Activated naive CD8-positive, alpha-beta T cell (primary cell): ENCODE results near the gene MOK.
"Not testable (repeated sequence)": the region's sequence is repeated elsewhere in the genome, so short reads cannot be mapped to it uniquely, and the experiment has no call there.

ENCODE experiments used
- H3K27ac Mint-ChIP-seq: one replicate; pipeline ENCODE4 v1.8.0; 2021; ENCODE audit warnings: mixed read lengths
- H3K27me3 Mint-ChIP-seq: one replicate; pipeline ENCODE4 v1.8.0; 2021; ENCODE audit warnings: mixed read lengths
- H3K36me3 Mint-ChIP-seq: one replicate; pipeline ENCODE4 v1.8.0; 2021; ENCODE audit warnings: mixed read lengths
- H3K4me1 Mint-ChIP-seq: one replicate; pipeline ENCODE4 v1.8.0; 2021; ENCODE audit warnings: low read depth, mixed read lengths
- H3K4me3 Mint-ChIP-seq: one replicate; pipeline ENCODE4 v1.8.0; 2021; ENCODE audit warnings: mild to moderate bottlenecking, mixed read lengths
- H3K9me3 Mint-ChIP-seq: one replicate; pipeline ENCODE4 v1.8.0; 2021; ENCODE audit warnings: low read depth, mixed read lengths

Gene MOK

GRCh38 chr14:102304611-102305506 is at the start of gene MOK:
Gene MOK (minus strand): TSS chr14:102305164. CDS start chr14:102304968, 196 bp downstream.
- Mint-ChIP-seq H3K27me3 (no peaks in the 10 kb centered on the region), H3K4me1 (peaks cover 11% of the 10 kb centered on the region), H3K4me3 (peak within 1 kb of the TSS; percentile 97), H3K27ac (peak within 1 kb of the TSS; percentile 87), H3K36me3 (no peaks in the 10 kb centered on the region), H3K9me3 (no peaks in the 10 kb centered on the region)

GRCh38 chr14:102353126-102353619 is 48.2 kb upstream of the MOK start:
- Mint-ChIP-seq H3K9me3 (no peaks in the 10 kb centered on the region), H3K27me3 (no peaks in the 10 kb centered on the region), H3K27ac (no peak overlapping the region), H3K4me1 (peaks cover 6% of the 10 kb centered on the region), H3K4me3 (no peak overlapping the region), H3K36me3 (peaks cover 17% of the 10 kb centered on the region)

- peaks cover 11% of the 10 kb centered on the region for H3K36me3 Mint-ChIP-seq
- H3K9me3 Mint-ChIP-seq: no peaks in the 10 kb centered on the region
- H3K4me3 Mint-ChIP-seq: no peak overlapping the region
- no peak overlapping the region for H3K27ac Mint-ChIP-seq
- no peaks in the 10 kb centered on the region for H3K27me3 Mint-ChIP-seq
- peaks cover 4% of the 10 kb centered on the region for H3K4me1 Mint-ChIP-seq
Measured at GRCh38 chr14:102352213-102352612, 47.2 kb upstream of the MOK start.

- H3K4me3 Mint-ChIP-seq, H3K27me3 Mint-ChIP-seq, H3K9me3 Mint-ChIP-seq, H3K27ac Mint-ChIP-seq, H3K4me1 Mint-ChIP-seq, H3K36me3 Mint-ChIP-seq: not testable (repeated sequence)
Measured at GRCh38 chr14:102351593-102351992, 46.6 kb upstream of the MOK start.

- peaks cover 4% of the 10 kb centered on the region for H3K4me1 Mint-ChIP-seq
- peaks cover 8% of the 10 kb centered on the region for H3K36me3 Mint-ChIP-seq
- H3K27me3 Mint-ChIP-seq: no peaks in the 10 kb centered on the region
- no peak overlapping the region for H3K27ac Mint-ChIP-seq
- no peaks in the 10 kb centered on the region for H3K9me3 Mint-ChIP-seq
- no peak overlapping the region for H3K4me3 Mint-ChIP-seq
Measured at GRCh38 chr14:102351023-102351422, 46.1 kb upstream of the MOK start.

- no peaks in the 10 kb centered on the region for H3K27me3 Mint-ChIP-seq
- H3K4me3 Mint-ChIP-seq: no peak overlapping the region
- no peak overlapping the region for H3K27ac Mint-ChIP-seq
- peaks cover 3% of the 10 kb centered on the region for H3K4me1 Mint-ChIP-seq
- no peaks in the 10 kb centered on the region for H3K9me3 Mint-ChIP-seq
- H3K36me3 Mint-ChIP-seq: peaks cover 5% of the 10 kb centered on the region
Measured at GRCh38 chr14:102348376-102348775, 43.4 kb upstream of the MOK start.

DNA sequence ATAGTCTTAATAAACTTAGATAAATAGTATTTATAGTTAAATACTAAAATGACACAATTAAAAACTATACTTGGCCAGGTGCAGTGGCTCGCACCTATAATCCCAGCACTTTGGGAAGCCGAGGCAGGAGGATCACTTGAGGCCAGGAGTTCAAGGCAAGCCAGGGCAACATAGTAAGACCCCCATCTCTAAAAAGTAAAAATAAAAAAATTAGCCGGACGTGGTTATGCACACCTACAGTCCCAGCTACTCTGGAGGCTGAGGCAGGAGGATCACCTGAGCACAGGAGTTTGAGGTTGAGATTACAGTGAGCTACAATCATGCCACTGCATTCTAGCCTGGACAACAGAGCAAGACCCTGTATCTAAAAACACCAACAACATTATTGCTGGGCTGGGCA is 41.7 kb upstream of the MOK start:
- Mint-ChIP-seq H3K27me3 (no peaks in the 10 kb centered on the region), H3K4me3 (no peak overlapping the region), H3K36me3 (peaks cover 5% of the 10 kb centered on the region), H3K4me1 (no peaks in the 10 kb centered on the region), H3K27ac (no peak overlapping the region), H3K9me3 (no peaks in the 10 kb centered on the region)

DNA sequence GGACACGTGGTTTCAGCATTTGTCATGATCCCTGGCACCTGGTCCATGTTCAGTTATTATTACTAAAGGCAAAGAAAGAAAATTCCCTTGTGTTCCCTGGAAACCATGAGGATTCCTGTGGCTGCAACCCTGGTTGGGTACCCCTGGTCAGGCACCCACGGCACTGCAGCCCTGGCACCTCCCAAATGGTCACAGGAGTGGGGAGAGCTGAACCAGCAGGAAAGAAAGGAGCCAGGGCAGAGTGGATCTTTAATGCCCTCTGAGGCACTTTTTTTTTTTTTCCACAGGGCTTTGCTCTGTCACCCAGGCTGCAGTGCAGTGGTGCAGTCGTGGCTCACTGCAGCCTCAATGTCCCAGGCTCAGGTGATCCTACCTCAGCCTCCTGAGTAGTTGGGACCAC is 40.3 kb upstream of the MOK start:
- H3K4me1 Mint-ChIP-seq: no peaks in the 10 kb centered on the region
- H3K27ac Mint-ChIP-seq: peak overlapping the region; percentile 23
- H3K36me3 Mint-ChIP-seq: peaks cover 3% of the 10 kb centered on the region
- H3K4me3 Mint-ChIP-seq: no peak overlapping the region
- no peaks in the 10 kb centered on the region for H3K27me3 Mint-ChIP-seq
- H3K9me3 Mint-ChIP-seq: no peaks in the 10 kb centered on the region

- Mint-ChIP-seq H3K36me3 (peaks cover 3% of the 10 kb centered on the region), H3K4me3 (no peak overlapping the region), H3K27me3 (no peaks in the 10 kb centered on the region), H3K9me3 (no peaks in the 10 kb centered on the region), H3K4me1 (no peaks in the 10 kb centered on the region), H3K27ac (no peak overlapping the region)
Measured at GRCh38 chr14:102344485-102344884, 39.5 kb upstream of the MOK start.

DNA sequence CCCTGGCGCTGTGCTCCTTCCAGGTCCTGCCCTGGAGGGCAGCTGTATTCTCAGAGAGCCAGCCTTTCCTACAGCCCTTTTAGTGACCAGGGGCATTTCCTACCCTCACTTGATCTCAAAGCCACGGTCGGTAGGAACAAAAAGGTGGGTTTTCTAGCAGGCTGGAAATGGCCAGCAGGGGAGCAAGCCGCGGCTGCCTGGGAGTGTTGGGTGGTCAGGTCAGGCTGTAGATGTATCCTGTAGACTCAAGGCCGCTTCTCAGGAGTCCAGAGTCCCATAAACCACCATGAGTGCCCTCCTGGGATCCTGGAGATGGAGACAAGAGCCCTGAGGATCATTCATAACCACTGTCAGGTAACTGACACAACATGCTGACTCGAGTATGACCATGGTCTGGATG is 39.1 kb upstream of the MOK start:
- H3K36me3 Mint-ChIP-seq: peaks cover 3% of the 10 kb centered on the region
- H3K27me3 Mint-ChIP-seq: no peaks in the 10 kb centered on the region
- no peak overlapping the region for H3K27ac Mint-ChIP-seq

GRCh38 chr14:102342238-102342637 is 37.3 kb upstream of the MOK start:
- no peak overlapping the region for H3K27ac Mint-ChIP-seq

More for the DNA sequence above, 39.1 kb upstream of the MOK start:
- no peaks in the 10 kb centered on the region for H3K4me1 Mint-ChIP-seq
- H3K9me3 Mint-ChIP-seq: no peaks in the 10 kb centered on the region
- no peak overlapping the region for H3K4me3 Mint-ChIP-seq

DNA sequence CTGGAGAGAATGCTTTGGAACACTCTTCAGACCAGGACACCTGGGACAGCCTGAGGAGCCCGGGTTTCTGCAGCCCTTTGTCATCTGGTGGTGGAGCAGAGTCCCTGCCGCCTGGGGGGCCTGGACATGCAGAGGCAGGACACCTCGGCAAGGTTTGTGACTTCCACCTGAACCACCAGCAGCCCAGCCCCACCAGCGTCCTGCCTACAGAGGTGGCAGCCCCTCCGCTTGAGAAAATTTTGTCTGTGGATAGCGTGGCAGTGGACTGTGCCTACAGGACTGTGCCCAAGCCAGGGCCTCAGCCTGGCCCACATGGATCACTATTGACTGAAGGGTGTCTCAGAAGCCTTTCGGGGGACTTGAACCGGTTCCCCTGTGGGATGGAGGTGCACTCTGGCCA is 36.6 kb upstream of the MOK start:
- H3K27ac Mint-ChIP-seq: no peak overlapping the region

More at GRCh38 chr14:102342238-102342637, 37.3 kb upstream of the MOK start:
- Mint-ChIP-seq H3K4me1 (no peaks in the 10 kb centered on the region), H3K36me3 (peaks cover 4% of the 10 kb centered on the region), H3K27me3 (no peaks in the 10 kb centered on the region), H3K9me3 (no peaks in the 10 kb centered on the region), H3K4me3 (no peak overlapping the region)

DNA sequence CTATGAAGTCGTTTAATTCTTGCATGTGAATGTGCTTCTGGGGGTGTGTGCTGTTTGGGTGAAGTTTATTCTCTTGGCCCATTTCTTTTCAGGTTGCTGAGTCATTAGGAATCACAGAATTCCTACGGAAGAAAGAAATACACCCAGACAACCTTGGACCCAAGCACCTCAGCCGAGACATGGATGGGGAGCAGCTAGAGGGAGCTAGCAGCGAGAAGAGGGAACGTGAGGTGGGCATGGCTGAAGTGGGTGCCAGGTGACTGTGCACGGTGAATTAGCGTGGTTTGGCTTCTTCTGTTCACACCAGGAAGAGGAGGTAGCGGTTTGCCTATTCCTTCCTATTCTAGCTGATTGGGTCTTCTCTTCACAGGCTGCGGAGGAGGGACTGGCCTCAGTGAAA is 33.8 kb upstream of the MOK start:
- H3K27me3 Mint-ChIP-seq: no peaks in the 10 kb centered on the region
- H3K4me3 Mint-ChIP-seq: no peak overlapping the region
- no peak overlapping the region for H3K27ac Mint-ChIP-seq
- H3K36me3 Mint-ChIP-seq: peaks cover 6% of the 10 kb centered on the region
- H3K9me3 Mint-ChIP-seq: no peaks in the 10 kb centered on the region
- no peaks in the 10 kb centered on the region for H3K4me1 Mint-ChIP-seq

More for the DNA sequence above, 36.6 kb upstream of the MOK start:
- no peaks in the 10 kb centered on the region for H3K9me3 Mint-ChIP-seq
- H3K27me3 Mint-ChIP-seq: no peaks in the 10 kb centered on the region
- no peaks in the 10 kb centered on the region for H3K4me1 Mint-ChIP-seq
- peaks cover 4% of the 10 kb centered on the region for H3K36me3 Mint-ChIP-seq
- no peak overlapping the region for H3K4me3 Mint-ChIP-seq

GRCh38 chr14:102335163-102335562 is 30.2 kb upstream of the MOK start:
- no peaks in the 10 kb centered on the region for H3K4me1 Mint-ChIP-seq
- no peaks in the 10 kb centered on the region for H3K9me3 Mint-ChIP-seq
- no peak overlapping the region for H3K4me3 Mint-ChIP-seq
- H3K27me3 Mint-ChIP-seq: no peaks in the 10 kb centered on the region
- H3K27ac Mint-ChIP-seq: no peak overlapping the region
- peaks cover 6% of the 10 kb centered on the region for H3K36me3 Mint-ChIP-seq

GRCh38 chr14:102333795-102334705 is 29.1 kb upstream of the MOK start:
- Mint-ChIP-seq H3K9me3 (no peaks in the 10 kb centered on the region), H3K36me3 (peaks cover 6% of the 10 kb centered on the region), H3K4me3 (no peak overlapping the region), H3K4me1 (no peaks in the 10 kb centered on the region), H3K27me3 (no peaks in the 10 kb centered on the region), H3K27ac (no peak overlapping the region)
